ENCODE measurements around the gene MTX1.
A peak's percentile ranks its signal among the peaks of the same experiment; 100 is the strongest.

MTX1 gene

DNA sequence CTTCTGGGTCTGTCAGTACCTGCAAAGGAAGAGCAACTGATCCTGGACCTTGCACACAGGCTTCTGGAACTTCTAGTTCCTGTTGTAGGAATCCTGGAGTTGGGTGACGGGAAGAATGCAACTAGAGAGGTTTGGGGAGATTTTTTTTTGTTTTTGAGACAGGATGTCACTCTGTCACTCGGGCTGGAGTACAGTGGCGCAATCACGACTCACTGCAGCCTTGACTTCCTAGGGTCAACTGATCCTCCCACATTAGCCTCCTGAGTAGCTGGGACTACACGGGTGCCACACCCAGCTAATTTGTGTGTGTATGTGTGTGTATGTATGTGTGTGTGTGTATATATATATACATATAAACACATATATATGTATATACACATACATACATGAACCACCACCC, 28.0 kb downstream of the MTX1 start:
- TF ChIP-seq, protein P1, sequence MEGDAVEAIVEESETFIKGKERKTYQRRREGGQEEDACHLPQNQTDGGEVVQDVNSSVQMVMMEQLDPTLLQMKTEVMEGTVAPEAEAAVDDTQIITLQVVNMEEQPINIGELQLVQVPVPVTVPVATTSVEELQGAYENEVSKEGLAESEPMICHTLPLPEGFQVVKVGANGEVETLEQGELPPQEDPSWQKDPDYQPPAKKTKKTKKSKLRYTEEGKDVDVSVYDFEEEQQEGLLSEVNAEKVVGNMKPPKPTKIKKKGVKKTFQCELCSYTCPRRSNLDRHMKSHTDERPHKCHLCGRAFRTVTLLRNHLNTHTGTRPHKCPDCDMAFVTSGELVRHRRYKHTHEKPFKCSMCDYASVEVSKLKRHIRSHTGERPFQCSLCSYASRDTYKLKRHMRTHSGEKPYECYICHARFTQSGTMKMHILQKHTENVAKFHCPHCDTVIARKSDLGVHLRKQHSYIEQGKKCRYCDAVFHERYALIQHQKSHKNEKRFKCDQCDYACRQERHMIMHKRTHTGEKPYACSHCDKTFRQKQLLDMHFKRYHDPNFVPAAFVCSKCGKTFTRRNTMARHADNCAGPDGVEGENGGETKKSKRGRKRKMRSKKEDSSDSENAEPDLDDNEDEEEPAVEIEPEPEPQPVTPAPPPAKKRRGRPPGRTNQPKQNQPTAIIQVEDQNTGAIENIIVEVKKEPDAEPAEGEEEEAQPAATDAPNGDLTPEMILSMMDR (IDR thresholded peaks at IDR 0.05): no peak
- Histone ChIP-seq H3K27me3 (no peaks in the 10 kb centered on the region), H3K4me1 (ENCODE audit: control insufficient read depth in 1 of 2, insufficient read depth in 1 of 2, low read depth in 1 of 2, low read length in 1 of 2) (peaks cover 57 to 63% of the 10 kb centered on the region in 2 experiments), H3K27ac (peak overlapping the region; percentile 80), H3K9me3 (no peaks in the 10 kb centered on the region), H3K36me3 (peaks cover 55% of the 10 kb centered on the region), H3K4me3 (ENCODE audit: low read depth in 1 of 2, low read length in 1 of 2) (peak overlapping the region; percentile 8 to 28)

DNA sequence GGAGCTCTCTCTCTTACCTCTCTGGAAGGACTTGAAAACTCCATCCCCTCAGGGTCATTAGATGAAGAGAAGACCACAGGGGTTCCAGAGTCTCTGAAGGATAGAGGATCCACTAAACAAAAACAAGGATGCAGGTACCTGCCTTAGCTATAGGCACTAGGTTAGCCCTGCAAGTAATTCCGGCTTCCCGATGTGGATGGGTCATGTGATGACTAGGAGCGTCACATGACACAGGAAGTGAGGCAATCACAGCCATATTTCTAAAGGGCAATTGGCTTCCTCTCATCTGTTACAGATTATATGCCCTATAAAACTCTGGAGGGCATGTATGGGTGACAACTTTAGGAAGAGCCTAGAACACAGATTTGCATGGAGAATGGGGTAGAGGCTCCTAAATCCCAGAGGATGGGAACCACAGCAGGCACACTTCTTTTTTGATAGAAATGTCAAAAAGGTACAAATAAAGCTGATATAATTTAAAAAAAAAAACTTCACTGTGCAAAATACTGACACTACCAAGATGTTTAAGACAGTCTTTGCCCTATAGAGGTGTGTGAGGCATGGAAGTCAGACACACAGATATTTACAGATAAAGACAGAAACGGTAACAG, 32.7 kb downstream of the MTX1 start:
- Histone ChIP-seq H3K27me3 (no peaks in the 10 kb centered on the region), H3K36me3 (peaks cover 37% of the 10 kb centered on the region), H3K4me1 (ENCODE audit: control insufficient read depth in 1 of 2, insufficient read depth in 1 of 2, low read depth in 1 of 2, low read length in 1 of 2) (peaks cover 79 to 85% of the 10 kb centered on the region in 2 experiments), H3K27ac (peak overlapping the region; percentile 86), H3K9me3 (no peaks in the 10 kb centered on the region), H3K4me3 (ENCODE audit: low read depth in 1 of 2, low read length in 1 of 2) (peak overlapping the region; percentile 59 to 95)
- TF ChIP-seq, protein P1 (IDR thresholded peaks at IDR 0.05): no peak

DNA sequence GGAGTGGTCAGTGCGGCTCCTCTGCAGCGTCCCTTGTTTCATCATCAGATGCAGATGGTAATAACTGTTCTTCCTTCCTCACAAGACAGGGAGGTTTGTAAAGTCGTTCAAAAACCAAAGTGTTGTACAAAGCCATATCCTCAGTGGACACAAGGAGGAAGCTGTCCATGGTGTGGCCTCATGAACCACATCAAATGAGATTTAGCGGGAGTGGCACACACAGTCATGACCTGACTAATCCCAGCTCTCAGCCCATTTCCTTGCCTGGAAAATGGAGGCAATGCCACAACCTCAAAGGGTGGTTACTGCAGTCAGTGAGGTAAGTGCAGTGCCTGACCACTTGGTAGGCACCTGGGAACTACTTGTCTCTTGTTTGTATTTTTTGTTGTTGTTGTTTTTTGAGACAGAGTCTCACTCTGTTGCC, 33.4 kb downstream of the MTX1 start:
- peak overlapping the region; percentile 59 to 95 for H3K4me3 ChIP-seq (ENCODE audit: low read depth in 1 of 2, low read length in 1 of 2)
- H3K27me3 ChIP-seq: no peaks in the 10 kb centered on the region
- peaks cover 73 to 78% of the 10 kb centered on the region in 2 experiments for H3K4me1 ChIP-seq (ENCODE audit: control insufficient read depth in 1 of 2, insufficient read depth in 1 of 2, low read depth in 1 of 2, low read length in 1 of 2)
- TF ChIP-seq, protein P1 (IDR thresholded peaks at IDR 0.05): no peak
- H3K36me3 ChIP-seq: peaks cover 30% of the 10 kb centered on the region
- peak overlapping the region; percentile 86 for H3K27ac ChIP-seq
- no peaks in the 10 kb centered on the region for H3K9me3 ChIP-seq

DNA sequence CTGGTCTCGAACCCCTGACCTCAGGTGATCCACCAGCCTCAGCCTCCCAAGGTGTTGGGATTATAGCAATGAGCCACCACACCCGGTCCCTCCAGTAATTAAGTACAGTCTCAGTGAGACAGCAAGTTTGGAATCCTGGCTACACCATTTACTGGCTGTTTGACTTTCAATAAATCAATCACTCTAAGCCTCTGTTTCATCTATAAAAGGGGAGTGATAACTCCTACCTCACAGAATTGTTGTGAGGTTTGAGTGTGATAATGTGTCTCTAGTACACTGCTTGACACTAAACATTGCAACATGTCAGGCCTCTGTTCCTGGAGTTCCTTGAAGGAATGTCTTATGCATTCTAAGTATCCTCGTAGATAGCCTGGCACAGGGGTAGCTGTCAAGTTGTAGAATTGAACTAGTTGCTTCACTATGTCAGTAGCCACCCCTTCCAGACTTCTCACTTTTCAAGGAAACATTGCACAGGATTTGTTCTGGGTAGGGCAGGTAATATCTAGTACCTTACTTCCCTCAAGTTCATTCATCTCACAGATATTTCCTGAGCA, 34.4 kb downstream of the MTX1 start:
- Histone ChIP-seq H3K27ac (peak overlapping the region; percentile 86), H3K9me3 (no peaks in the 10 kb centered on the region), H3K4me3 (ENCODE audit: low read depth in 1 of 2, low read length in 1 of 2) (peak overlapping the region; percentile 59 to 95), H3K4me1 (ENCODE audit: control insufficient read depth in 1 of 2, insufficient read depth in 1 of 2, low read depth in 1 of 2, low read length in 1 of 2) (peaks cover 65 to 68% of the 10 kb centered on the region in 2 experiments), H3K27me3 (no peaks in the 10 kb centered on the region), H3K36me3 (peaks cover 20% of the 10 kb centered on the region)
- TF ChIP-seq, protein P1 (IDR thresholded peaks at IDR 0.05): no peak

DNA sequence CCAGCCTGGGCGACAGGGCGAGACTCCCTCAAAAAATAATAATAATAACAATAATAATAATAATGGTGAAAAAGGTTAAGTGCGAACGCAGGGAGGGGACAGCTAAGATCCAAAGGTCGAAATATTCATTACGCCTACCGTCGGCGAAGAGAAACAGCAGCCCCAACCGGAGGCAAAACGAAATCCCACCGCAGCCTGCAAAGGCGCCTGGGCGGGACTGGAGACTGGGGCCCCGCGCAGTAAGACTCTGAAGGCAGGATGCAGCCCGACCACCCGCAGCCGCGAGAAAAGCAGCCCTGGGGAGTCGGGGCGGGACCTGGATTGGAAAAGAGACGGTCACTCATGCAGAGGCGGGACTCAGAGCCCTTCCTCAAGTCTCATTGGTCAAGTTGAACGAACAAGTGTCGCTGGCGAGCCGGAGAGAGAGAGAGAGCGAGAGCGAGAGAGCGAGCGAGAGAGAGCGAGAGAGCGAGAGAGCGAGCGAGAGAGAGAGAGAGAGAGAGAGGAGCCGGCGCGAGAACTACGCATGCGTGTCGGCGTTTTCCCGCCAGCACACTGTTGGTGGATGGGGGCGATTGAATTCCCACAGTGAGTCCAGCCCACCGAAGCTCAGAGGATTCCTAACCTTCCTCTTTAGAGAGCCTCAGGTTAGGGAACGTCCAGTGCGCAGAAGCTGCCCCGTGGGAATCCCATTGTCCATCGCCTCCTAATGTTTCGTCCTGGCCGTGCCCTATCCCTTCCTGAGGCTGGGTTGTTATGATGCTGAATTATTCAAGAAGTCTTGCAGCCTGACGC, 36.1 kb downstream of the MTX1 start:
- H3K4me1 ChIP-seq (ENCODE audit: control insufficient read depth in 1 of 2, insufficient read depth in 1 of 2, low read depth in 1 of 2, low read length in 1 of 2): peaks cover 50 to 53% of the 10 kb centered on the region in 2 experiments
- peaks cover 6% of the 10 kb centered on the region for H3K36me3 ChIP-seq
- H3K4me3 ChIP-seq (ENCODE audit: low read depth in 1 of 2, low read length in 1 of 2): peak overlapping the region; percentile 92 to 95
- TF ChIP-seq, protein P1 (IDR thresholded peaks at IDR 0.05): peak; percentile 63
- no peaks in the 10 kb centered on the region for H3K9me3 ChIP-seq
- no peaks in the 10 kb centered on the region for H3K27me3 ChIP-seq
- H3K27ac ChIP-seq: peak overlapping the region; percentile 86

Data from neutrophil (primary cell).